Keratinocyte (primary cell): ENCODE measurements around the gene PFKM. TPM values are rescaled to one million over a fixed set of nuclear protein-coding genes. Genes with fewer than 3 reads are reported as not detected.

ENCODE experiments used
- DNase-seq: peaks from one replicate; pipeline ENCODE4 v3.0.0-alpha.2; 2011; ENCODE audit warnings: low read depth, missing footprints, low spot score
- FAIRE-seq: peaks from 2 replicates; lab custom pipeline; 2011; peaks lifted over from hg19 to GRCh38; lab: Jason Lieb, UNC
- H2AFZ ChIP-seq: 2 replicates; pipeline ENCODE4 v1.6.0; 2012; ENCODE audit warnings: low read length, control low read depth, inconsistent platforms; ENCODE audit not compliant: control insufficient read depth
- H3K27ac ChIP-seq: 2 replicates; pipeline ENCODE4 v1.5.1; 2011; ENCODE audit warnings: low read length; ENCODE audit not compliant: control insufficient read depth, insufficient read depth
- H3K27me3 ChIP-seq: 3 replicates; pipeline ENCODE4 v1.6.0; 2011; ENCODE audit warnings: low read length; ENCODE audit not compliant: control insufficient read depth, insufficient read depth; ENCODE audit errors: extremely low read depth
- H3K36me3 ChIP-seq, 2 experiments: 2 replicates in 1 of 2; 3 replicates in 1 of 2; pipeline ENCODE4 v1.5.1; 2011; ENCODE audit warnings: low read length in 2 of 2, mild to moderate bottlenecking in 1 of 2; ENCODE audit not compliant: control insufficient read depth in 2 of 2, insufficient read depth in 2 of 2; ENCODE audit errors: extremely low read depth in 1 of 2
- H3K4me1 ChIP-seq: 3 replicates; pipeline ENCODE4 v1.5.1; 2011; ENCODE audit warnings: low read length; ENCODE audit not compliant: control insufficient read depth, insufficient read depth; ENCODE audit errors: extremely low read depth
- H3K4me2 ChIP-seq: 3 replicates; pipeline ENCODE4 v1.6.0; 2011; ENCODE audit warnings: low read depth, low read length; ENCODE audit not compliant: control insufficient read depth, insufficient read depth; ENCODE audit errors: extremely low read depth
- H3K4me3 ChIP-seq, 3 experiments: fragments of 200-600 bp in 1 of 3; sonication (generic) in 1 of 3; 2 replicates in 2 of 3; 3 replicates in 1 of 3; pipeline ENCODE4 v1.5.1; 2011 to 2016; ENCODE audit warnings: low read length in 3 of 3, mild to moderate bottlenecking in 3 of 3, control low read depth in 2 of 3, inconsistent platforms in 1 of 3, low read depth in 1 of 3, mixed read lengths in 1 of 3, mixed run types in 1 of 3, moderate library complexity in 1 of 3; ENCODE audit not compliant: control insufficient read depth in 2 of 3, insufficient read depth in 2 of 3; ENCODE audit errors: extremely low read depth in 1 of 3
- H3K79me2 ChIP-seq: 2 replicates; pipeline ENCODE4 v1.6.0; 2012; ENCODE audit warnings: low read length; ENCODE audit not compliant: control insufficient read depth, insufficient read depth
- H3K9ac ChIP-seq: 3 replicates; pipeline ENCODE4 v1.6.0; 2011; ENCODE audit warnings: low read length; ENCODE audit not compliant: control insufficient read depth, insufficient read depth; ENCODE audit errors: extremely low read depth
- H3K9me1 ChIP-seq: 3 replicates; pipeline ENCODE4 v1.6.0; 2011; ENCODE audit warnings: low read length; ENCODE audit not compliant: control insufficient read depth, insufficient read depth; ENCODE audit errors: extremely low read depth
- H3K9me3 ChIP-seq: 2 replicates; pipeline ENCODE4 v1.5.1; 2012; ENCODE audit warnings: low read depth, low read length; ENCODE audit not compliant: control insufficient read depth
- H4K20me1 ChIP-seq: 3 replicates; pipeline ENCODE4 v1.6.0; 2011; ENCODE audit warnings: low read length; ENCODE audit not compliant: control insufficient read depth, insufficient read depth; ENCODE audit errors: extremely low read depth
- CTCF ChIP-seq, 3 experiments: IDR thresholded peaks in 1 of 3; conservative IDR thresholded peaks in 1 of 3; optimal IDR thresholded peaks in 1 of 3; 2 replicates in 2 of 3; 3 replicates in 1 of 3; pipeline versions ENCODE3 to v1.5.1; 2011; ENCODE audit warnings: low read length in 3 of 3, mild to moderate bottlenecking in 3 of 3, moderate library complexity in 2 of 3, control low read depth in 1 of 3, inconsistent platforms in 1 of 3; ENCODE audit not compliant: insufficient read depth in 2 of 3; ENCODE audit errors: extremely low read depth in 1 of 3
- EZH2 ChIP-seq: IDR thresholded peaks from one replicate; pipeline ENCODE4 v1.6.1; 2012; ENCODE audit warnings: inconsistent platforms, mild to moderate bottlenecking, low read length, moderate library complexity
- dilution Hi-C: fragments of 300-500 bp; cut with MboI; formaldehyde crosslinking; loops from one replicate; pipeline ENCODE4 v1.7.0; 2020; ENCODE audit warnings: low sequenced_read_pairs; ENCODE audit not compliant: extremely low pct_ligation_motif_present
- polyA plus RNA-seq, 5 experiments: library from polyadenylated mRNA; depleted of rRNA in 3 of 5; stranded (reverse) in 3 of 5; stranded (forward) in 1 of 5; unstranded in 1 of 5; fragments of >200 nt; gene quantifications; 1 replicate in 1 of 5; 2 replicates in 3 of 5; 3 replicates in 1 of 5; pipeline versions ENCODE4 v1.2.1 to v1.2.3, GENCODE V29; 2011 to 2012; ENCODE audit warnings: missing spikeins in 2 of 5, low read depth in 1 of 5, low replicate concordance in 1 of 5

PFKM gene
- polyA plus RNA-seq, 1 donor (not counting 4 experiments of a cell fraction or from before 2014, with no cell fraction given): 67.9 TPM

- peaks cover 14% of the 10 kb centered on the region for H3K4me1 ChIP-seq
- peaks cover 35% of the 10 kb centered on the region for H3K27me3 ChIP-seq
- no peak for DNase-seq
- H4K20me1 ChIP-seq: no peaks in the 10 kb centered on the region
- H3K4me3 ChIP-seq: no peak overlapping the region
- H3K9ac ChIP-seq: no peak overlapping the region
- no peaks in the 10 kb centered on the region for H3K9me1 ChIP-seq
- no peaks in the 10 kb centered on the region for H3K36me3 ChIP-seq
- H3K4me2 ChIP-seq: no peak overlapping the region
- FAIRE-seq: no peak
- H3K9me3 ChIP-seq: no peaks in the 10 kb centered on the region
- H3K27ac ChIP-seq: no peak overlapping the region
- H3K79me2 ChIP-seq: no peaks in the 10 kb centered on the region
- dilution Hi-C loops: no loop called here
- no peak overlapping the region for H2AFZ ChIP-seq
- TF ChIP-seq CTCF (optimal IDR thresholded peaks at IDR 0.05 in 1 of 3, IDR thresholded peaks at IDR 0.05 in 1 of 3, conservative IDR thresholded peaks at IDR 0.05 in 1 of 3; ENCODE audit: extremely low read depth in 1 of 3, insufficient read depth in 2 of 3, low read length in 3 of 3) (no peak), EZH2 (no peak)
Observed at GRCh38 chr12:48187916-48188695, 68.9 kb downstream of the PFKM start.

GRCh38 chr12:48189331-48190125 lies 70.4 kb downstream of the PFKM start:
- FAIRE-seq: peak; percentile 75

More at GRCh38 chr12:48189331-48190125, 70.4 kb downstream of the PFKM start:
- H3K79me2 ChIP-seq: no peaks in the 10 kb centered on the region
- H3K9me1 ChIP-seq: no peaks in the 10 kb centered on the region
- no peak overlapping the region for H2AFZ ChIP-seq
- peak overlapping the region; percentile 15 for H3K4me2 ChIP-seq
- TF ChIP-seq CTCF (optimal IDR thresholded peaks at IDR 0.05 in 1 of 3, IDR thresholded peaks at IDR 0.05 in 1 of 3, conservative IDR thresholded peaks at IDR 0.05 in 1 of 3; ENCODE audit: extremely low read depth in 1 of 3, insufficient read depth in 2 of 3, low read length in 3 of 3) (peak; percentile 65 to 79 (median 75)), EZH2 (no peak)
- H3K4me3 ChIP-seq: no peak overlapping the region
- peaks cover 10% of the 10 kb centered on the region for H3K4me1 ChIP-seq
- no peak overlapping the region for H3K9ac ChIP-seq
- H3K36me3 ChIP-seq: no peaks in the 10 kb centered on the region
- peaks cover 21% of the 10 kb centered on the region for H3K27me3 ChIP-seq
- DNase-seq: peak; percentile 44
- dilution Hi-C loops: no loop called here
- H4K20me1 ChIP-seq: no peaks in the 10 kb centered on the region
- no peak overlapping the region for H3K27ac ChIP-seq
- H3K9me3 ChIP-seq: no peaks in the 10 kb centered on the region
